Measurements from ENCODE around the gene CLDND2. TPM values are rescaled to one million over a fixed set of nuclear protein-coding genes. Genes with fewer than 3 reads are reported as not detected.

Gene CLDND2
- total RNA-seq, 2 experiments from 2014 or later = 0.60 to 0.84 TPM

- no peak overlapping the region for H3K27ac ChIP-seq (ENCODE audit: low read depth in 1 of 2, low read length in 2 of 2)
- DNase-seq = no peak
- POLR2A ChIA-PET = no interaction called here
- CTCF ChIA-PET = no interaction called here
- H3K9me3 Mint-ChIP-seq = no peaks in the 10 kb centered on the region
- H3K4me3 Mint-ChIP-seq = no peak overlapping the region
- peaks cover 30 to 36% of the 10 kb centered on the region in 2 experiments for H3K27me3 ChIP-seq (ENCODE audit: control insufficient read depth in 1 of 2, insufficient read depth in 2 of 2, low read length in 2 of 2)
- peaks cover 83% of the 10 kb centered on the region for H3K27me3 Mint-ChIP-seq
- no peaks in the 10 kb centered on the region for H3K36me3 Mint-ChIP-seq (ENCODE audit: low read depth)
- no peaks in the 10 kb centered on the region for H3K4me1 Mint-ChIP-seq (ENCODE audit: low read depth)
- intact Hi-C loops (cut with DNase I, micrococcal nuclease) = no loop called here
- peaks cover 0 to 23% of the 10 kb centered on the region in 2 experiments for H3K9me3 ChIP-seq (ENCODE audit: control insufficient read depth in 1 of 2, insufficient read depth in 1 of 2, low read length in 2 of 2)
- peaks cover 13% of the 10 kb centered on the region for H3K4me1 ChIP-seq (ENCODE audit: insufficient read depth, low read length)
- TF ChIP-seq CTCF (IDR thresholded peaks at IDR 0.05) = no peak
- H3K27ac Mint-ChIP-seq = no peak overlapping the region
- no peak overlapping the region for H3K4me3 ChIP-seq (ENCODE audit: low read length)
- no peak for ATAC-seq (ENCODE audit: poor library complexity)
- H3K36me3 ChIP-seq (ENCODE audit: insufficient read depth, low read length) = no peaks in the 10 kb centered on the region
Measured at GRCh38 chr19:51323481-51324166, 45.2 kb downstream of the CLDND2 start.

- Mint-ChIP-seq H3K27me3 (peaks cover 74% of the 10 kb centered on the region), H3K9me3 (no peaks in the 10 kb centered on the region)
- intact Hi-C loops (cut with DNase I, micrococcal nuclease) = no loop called here
Measured at GRCh38 chr19:51321799-51322198, 47.0 kb downstream of the CLDND2 start.

GRCh38 chr19:51320280-51320657 is 48.5 kb downstream of the CLDND2 start:
- no peaks in the 10 kb centered on the region for H3K4me1 Mint-ChIP-seq (ENCODE audit: low read depth)
- no peak overlapping the region for H3K4me3 Mint-ChIP-seq
- Histone ChIP-seq H3K4me1 (ENCODE audit: insufficient read depth, low read length) (no peaks in the 10 kb centered on the region), H3K27ac (ENCODE audit: low read depth in 1 of 2, low read length in 2 of 2) (no peak overlapping the region), H3K36me3 (ENCODE audit: insufficient read depth, low read length) (no peaks in the 10 kb centered on the region), H3K4me3 (ENCODE audit: low read length) (no peak overlapping the region), H3K9me3 (ENCODE audit: control insufficient read depth in 1 of 2, insufficient read depth in 1 of 2, low read length in 2 of 2) (peaks cover 0 to 4% of the 10 kb centered on the region in 2 experiments), H3K27me3 (ENCODE audit: control insufficient read depth in 1 of 2, insufficient read depth in 2 of 2, low read length in 2 of 2) (peaks cover 9 to 13% of the 10 kb centered on the region in 2 experiments)
- intact Hi-C loops (cut with DNase I, micrococcal nuclease) = no loop called here
- H3K27ac Mint-ChIP-seq = no peak overlapping the region
- peaks cover 2% of the 10 kb centered on the region for H3K9me3 Mint-ChIP-seq
- no peaks in the 10 kb centered on the region for H3K36me3 Mint-ChIP-seq (ENCODE audit: low read depth)
- DNase-seq (no peak), ATAC-seq (ENCODE audit: poor library complexity) (no peak)
- CTCF ChIA-PET = no interaction called here
- no peak for TF ChIP-seq CTCF (IDR thresholded peaks at IDR 0.05)
- POLR2A ChIA-PET = no interaction called here
- peaks cover 62% of the 10 kb centered on the region for H3K27me3 Mint-ChIP-seq

More at GRCh38 chr19:51321799-51322198, 47.0 kb downstream of the CLDND2 start:
- ChIA-PET CTCF (no interaction called here), POLR2A (no interaction called here)
- DNase-seq (no peak), ATAC-seq (ENCODE audit: poor library complexity) (no peak)
- H3K27me3 ChIP-seq (ENCODE audit: control insufficient read depth in 1 of 2, insufficient read depth in 2 of 2, low read length in 2 of 2) = peaks cover 18 to 24% of the 10 kb centered on the region in 2 experiments
- no peaks in the 10 kb centered on the region for H3K36me3 ChIP-seq (ENCODE audit: insufficient read depth, low read length)
- H3K27ac ChIP-seq (ENCODE audit: low read depth in 1 of 2, low read length in 2 of 2) = no peak overlapping the region
- H3K27ac Mint-ChIP-seq = no peak overlapping the region
- H3K36me3 Mint-ChIP-seq (ENCODE audit: low read depth) = no peaks in the 10 kb centered on the region
- H3K4me1 Mint-ChIP-seq (ENCODE audit: low read depth) = no peaks in the 10 kb centered on the region
- no peak overlapping the region for H3K4me3 ChIP-seq (ENCODE audit: low read length)
- H3K4me1 ChIP-seq (ENCODE audit: insufficient read depth, low read length) = no peaks in the 10 kb centered on the region
- TF ChIP-seq CTCF (IDR thresholded peaks at IDR 0.05) = no peak
- no peak overlapping the region for H3K4me3 Mint-ChIP-seq
- H3K9me3 ChIP-seq (ENCODE audit: control insufficient read depth in 1 of 2, insufficient read depth in 1 of 2, low read length in 2 of 2) = peaks cover 0 to 7% of the 10 kb centered on the region in 2 experiments
